ENCODE results near the gene CBLB.

The CBLB gene

GRCh38 chr3:105869861-105870755 is 1.3 kb upstream of the CBLB start:
- DNase-seq = no peak

- no peak for DNase-seq
Observed at GRCh38 chr3:105869531-105869833, 670 bp upstream of the CBLB start.

GRCh38 chr3:105868431-105868741 is 426 bp downstream of the CBLB start:
- DNase-seq = peak; percentile 35

GRCh38 chr3:105867712-105868430 is 941 bp downstream of the CBLB start:
- no peak for DNase-seq

- DNase-seq = peak; percentile 41
Observed at GRCh38 chr3:105866656-105867653, 1.9 kb downstream of the CBLB start.

GRCh38 chr3:105865867-105866350 is 2.9 kb downstream of the CBLB start:
- DNase-seq = no peak

GRCh38 chr3:105865016-105865623 is 3.7 kb downstream of the CBLB start:
- no peak for DNase-seq

- no peak for DNase-seq
Observed at GRCh38 chr3:105864212-105864611, 4.6 kb downstream of the CBLB start.

GRCh38 chr3:105863608-105864007 is 5.2 kb downstream of the CBLB start:
- no peak for DNase-seq

GRCh38 chr3:105862217-105862616 is 6.6 kb downstream of the CBLB start:
- no peak for DNase-seq

GRCh38 chr3:105860641-105861040 is 8.2 kb downstream of the CBLB start:
- no peak for DNase-seq

- no peak for DNase-seq
Observed at GRCh38 chr3:105858017-105858416, 10.8 kb downstream of the CBLB start.

GRCh38 chr3:105857601-105858000 is 11.2 kb downstream of the CBLB start:
- DNase-seq = no peak

- DNase-seq = no peak
Observed at GRCh38 chr3:105856605-105857004, 12.2 kb downstream of the CBLB start.

- DNase-seq = no peak
Observed at GRCh38 chr3:105853801-105854432, 14.9 kb downstream of the CBLB start.

- no peak for DNase-seq
Observed at GRCh38 chr3:105851582-105851981, 17.2 kb downstream of the CBLB start.

- DNase-seq = no peak
Observed at GRCh38 chr3:105851176-105851575, 17.6 kb downstream of the CBLB start.

- DNase-seq = no peak
Observed at GRCh38 chr3:105850593-105850992, 18.2 kb downstream of the CBLB start.

GRCh38 chr3:105848821-105849220 is 20.0 kb downstream of the CBLB start:
- DNase-seq = no peak

GRCh38 chr3:105847865-105848264 is 20.9 kb downstream of the CBLB start:
- no peak for DNase-seq

- DNase-seq = no peak
Observed at GRCh38 chr3:105847452-105847851, 21.4 kb downstream of the CBLB start.

- DNase-seq = no peak
Observed at GRCh38 chr3:105846809-105847208, 22.0 kb downstream of the CBLB start.

Measured in fibroblast of upper back skin (primary cell).